ENCODE results near the gene FGR. TPM values are rescaled to one million over a fixed set of nuclear protein-coding genes. Genes with fewer than 3 reads are reported as not detected.
A peak's percentile ranks its signal among the peaks of the same experiment; 100 is the strongest.

The FGR gene
- total RNA-seq, 1 experiment from 2014 or later = not detected

DNA sequence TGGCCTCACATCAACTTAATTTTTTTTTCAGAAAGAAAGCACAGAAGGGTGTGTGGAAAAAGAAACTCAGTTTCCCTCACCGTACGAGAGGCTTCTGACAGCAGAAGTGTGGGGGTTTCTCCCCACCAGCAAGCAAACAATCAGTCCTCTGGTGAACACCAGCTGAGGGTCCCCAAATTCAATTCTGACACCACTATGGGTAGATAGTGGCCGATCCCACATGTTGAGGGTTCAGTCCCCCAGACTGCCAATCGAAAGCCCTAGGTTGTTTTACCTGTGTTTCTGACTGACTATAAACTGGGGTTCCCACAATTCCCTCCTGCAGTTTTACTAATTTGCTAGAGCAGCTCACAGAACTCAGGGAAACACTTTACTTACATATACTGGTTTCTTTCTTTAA is 34.9 kb upstream of the FGR start:
- no peaks in the 10 kb centered on the region for H3K27me3 ChIP-seq (ENCODE audit: insufficient read depth, low read length)
- no peaks in the 10 kb centered on the region for H3K9me2 ChIP-seq (ENCODE audit: insufficient read depth)
- no peak overlapping the region for H3K9ac ChIP-seq (ENCODE audit: low read length)
- H3K36me3 ChIP-seq (ENCODE audit: control insufficient read depth in 1 of 2, insufficient read depth in 2 of 2, low read length in 2 of 2) = no peaks in the 10 kb centered on the region
- no peak overlapping the region for H3K4me3 ChIP-seq (replicated peaks in 1 of 2; ENCODE audit: low read depth in 1 of 2, low read length in 2 of 2)
- H3K9me3 ChIP-seq (ENCODE audit: control insufficient read depth in 1 of 2, insufficient read depth in 1 of 2, low read depth in 1 of 2, low read length in 2 of 2) = no peaks in the 10 kb centered on the region
- RAD21 ChIA-PET (ENCODE audit: low non-redundant PET in 1 of 2, low total read pairs in 2 of 2, uncharacterized antibody in 2 of 2, unreplicated experiment in 2 of 2) = interaction anchor here in 1 of 2 experiments (0.6 kb wide), 1 partner anchor 188 kb away, joined by 3 read pairs; no protein-coding TSS in a partner anchor
- intact Hi-C loops (cut with micrococcal nuclease) = loop anchor here (5.0 kb wide), 1 partner anchor 162 kb away; the partner anchor contains the start of gene PPP1R8
- CTCF ChIA-PET = interaction anchor here (0.6 to 1.9 kb wide), 21 partner anchors 9 to 1207 kb away, joined by 3 to 11 read pairs (median 4); partner anchors contain the start of genes FAM76A, PPP1R8 and STX12
- peaks cover 28 to 57% of the 10 kb centered on the region in 2 experiments for H3K4me1 ChIP-seq (ENCODE audit: control insufficient read depth in 1 of 2, insufficient read depth in 2 of 2, low read length in 2 of 2)
- no peak overlapping the region for H3K27ac ChIP-seq (ENCODE audit: low read depth, low read length)
- ATAC-seq = no peak
- H4K20me1 ChIP-seq (ENCODE audit: insufficient read depth) = no peaks in the 10 kb centered on the region
- H2AFZ ChIP-seq (ENCODE audit: low read depth, low read length, poor library complexity, severe bottlenecking) = peak overlapping the region; percentile 66
- BruUV-seq (replicated peaks) = no TSS peak
- H3K4me2 ChIP-seq (ENCODE audit: low read length) = peak overlapping the region; percentile 81; the same call in 1 of the 2 replicates
- H3K79me2 ChIP-seq (ENCODE audit: insufficient read depth, low read length) = no peaks in the 10 kb centered on the region
- TF ChIP-seq RAD21 (IDR thresholded peaks at IDR 0.05; ENCODE audit: low read depth) = no peak
- TF ChIP-seq CBX3 (IDR thresholded peaks at IDR 0.05; ENCODE audit: low read depth) = no peak
- TF ChIP-seq, protein P1, sequence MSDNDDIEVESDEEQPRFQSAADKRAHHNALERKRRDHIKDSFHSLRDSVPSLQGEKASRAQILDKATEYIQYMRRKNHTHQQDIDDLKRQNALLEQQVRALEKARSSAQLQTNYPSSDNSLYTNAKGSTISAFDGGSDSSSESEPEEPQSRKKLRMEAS (IDR thresholded peaks at IDR 0.05) = no peak
- TF ChIP-seq SP1 (IDR thresholded peaks at IDR 0.05; ENCODE audit: low read depth) = no peak
- POLR2A ChIA-PET = interaction anchor here (1.2 kb wide), 1 partner anchor 61 kb away, joined by 3 read pairs; no protein-coding TSS in a partner anchor
- no peak for DNase-seq (ENCODE audit: low read depth, low spot score)

DNA sequence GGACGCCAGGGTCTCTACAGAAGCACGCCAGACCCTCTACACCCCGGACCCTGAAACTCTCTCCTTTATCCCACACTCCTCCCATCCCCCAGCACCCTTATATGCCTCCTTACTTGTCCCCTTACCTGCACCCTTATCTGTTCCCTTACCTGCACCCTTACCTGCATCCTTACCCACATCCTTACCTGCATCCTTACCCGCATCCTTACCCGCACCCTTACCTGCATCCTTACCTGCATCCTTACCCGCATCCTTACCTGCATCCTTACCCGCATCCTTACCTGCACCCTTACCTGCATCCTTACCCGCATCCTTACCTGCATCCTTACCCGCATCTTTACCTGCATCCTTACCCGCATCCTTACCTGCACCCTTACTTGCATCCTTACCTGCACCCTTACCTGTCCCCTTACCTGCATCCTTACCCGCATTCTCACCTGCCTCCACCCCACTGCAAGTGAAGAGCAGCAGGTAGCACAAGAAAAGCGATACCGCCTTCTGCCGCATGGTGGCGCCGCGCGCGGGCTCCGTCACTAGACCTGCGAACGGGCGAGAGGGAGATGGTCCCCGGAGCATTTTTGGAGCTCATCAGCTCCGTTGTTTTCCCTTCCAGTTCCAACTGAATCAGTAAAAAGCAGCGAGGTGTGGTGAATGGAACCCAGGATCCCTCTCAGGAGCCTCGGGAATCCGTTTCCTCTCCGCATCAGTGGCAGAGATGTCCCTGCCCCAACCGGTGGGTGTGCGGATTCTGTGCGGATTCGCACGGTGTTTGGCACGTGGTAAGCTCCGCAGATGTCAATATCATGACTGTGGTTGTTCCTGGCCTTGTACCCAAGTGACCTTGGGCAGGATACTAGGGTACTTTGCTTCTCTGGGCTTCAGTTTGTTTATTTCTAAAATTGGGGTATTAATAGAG is 34.1 kb upstream of the FGR start:
- POLR2A ChIA-PET = interaction anchor here (1.2 kb wide), 1 partner anchor 60 kb away, joined by 3 read pairs; no protein-coding TSS in a partner anchor
- Histone ChIP-seq H2AFZ (ENCODE audit: low read depth, low read length, poor library complexity, severe bottlenecking) (peak overlapping the region; percentile 66), H3K4me1 (ENCODE audit: control insufficient read depth in 1 of 2, insufficient read depth in 2 of 2, low read length in 2 of 2) (peaks cover 28 to 62% of the 10 kb centered on the region in 2 experiments), H3K36me3 (ENCODE audit: control insufficient read depth in 1 of 2, insufficient read depth in 2 of 2, low read length in 2 of 2) (no peaks in the 10 kb centered on the region), H4K20me1 (ENCODE audit: insufficient read depth) (no peaks in the 10 kb centered on the region), H3K27ac (ENCODE audit: low read depth, low read length) (no peak overlapping the region), H3K9ac (ENCODE audit: low read length) (no peak overlapping the region), H3K9me3 (ENCODE audit: control insufficient read depth in 1 of 2, insufficient read depth in 1 of 2, low read depth in 1 of 2, low read length in 2 of 2) (no peaks in the 10 kb centered on the region), H3K27me3 (ENCODE audit: insufficient read depth, low read length) (no peaks in the 10 kb centered on the region), H3K9me2 (ENCODE audit: insufficient read depth) (no peaks in the 10 kb centered on the region), H3K4me3 (replicated peaks in 1 of 2; ENCODE audit: low read depth in 1 of 2, low read length in 2 of 2) (peak overlapping the region; percentile 31 to 45), H3K4me2 (ENCODE audit: low read length) (peak overlapping the region; percentile 81), H3K79me2 (ENCODE audit: insufficient read depth, low read length) (no peaks in the 10 kb centered on the region)
- intact Hi-C loops (cut with micrococcal nuclease) = no loop called here
- peak; percentile 81 for TF ChIP-seq RAD21 (IDR thresholded peaks at IDR 0.05; ENCODE audit: low read depth)
- TF ChIP-seq, protein P1 (IDR thresholded peaks at IDR 0.05) = no peak
- TF ChIP-seq, protein P2, sequence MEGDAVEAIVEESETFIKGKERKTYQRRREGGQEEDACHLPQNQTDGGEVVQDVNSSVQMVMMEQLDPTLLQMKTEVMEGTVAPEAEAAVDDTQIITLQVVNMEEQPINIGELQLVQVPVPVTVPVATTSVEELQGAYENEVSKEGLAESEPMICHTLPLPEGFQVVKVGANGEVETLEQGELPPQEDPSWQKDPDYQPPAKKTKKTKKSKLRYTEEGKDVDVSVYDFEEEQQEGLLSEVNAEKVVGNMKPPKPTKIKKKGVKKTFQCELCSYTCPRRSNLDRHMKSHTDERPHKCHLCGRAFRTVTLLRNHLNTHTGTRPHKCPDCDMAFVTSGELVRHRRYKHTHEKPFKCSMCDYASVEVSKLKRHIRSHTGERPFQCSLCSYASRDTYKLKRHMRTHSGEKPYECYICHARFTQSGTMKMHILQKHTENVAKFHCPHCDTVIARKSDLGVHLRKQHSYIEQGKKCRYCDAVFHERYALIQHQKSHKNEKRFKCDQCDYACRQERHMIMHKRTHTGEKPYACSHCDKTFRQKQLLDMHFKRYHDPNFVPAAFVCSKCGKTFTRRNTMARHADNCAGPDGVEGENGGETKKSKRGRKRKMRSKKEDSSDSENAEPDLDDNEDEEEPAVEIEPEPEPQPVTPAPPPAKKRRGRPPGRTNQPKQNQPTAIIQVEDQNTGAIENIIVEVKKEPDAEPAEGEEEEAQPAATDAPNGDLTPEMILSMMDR (IDR thresholded peaks at IDR 0.05 in 2 of 3, conservative IDR thresholded peaks at IDR 0.05 in 1 of 3; ENCODE audit: borderline replicate concordance in 1 of 3, insufficient read depth in 1 of 3, low read depth in 2 of 3, low read length in 2 of 3) = peak; percentile 57 to 81 (median 70)
- ATAC-seq (peak; percentile 42), DNase-seq (ENCODE audit: low read depth, low spot score) (no peak)
- CTCF ChIA-PET = interaction anchor here (0.6 to 1.9 kb wide), 22 partner anchors 8 to 1208 kb away, joined by 3 to 11 read pairs (median 4); partner anchors contain the start of genes FAM76A, PPP1R8 and STX12
- RAD21 ChIA-PET (ENCODE audit: low non-redundant PET in 1 of 2, low total read pairs in 2 of 2, uncharacterized antibody in 2 of 2, unreplicated experiment in 2 of 2) = interaction anchor here in 1 of 2 experiments (0.6 kb wide), 1 partner anchor 188 kb away, joined by 3 read pairs; no protein-coding TSS in a partner anchor
- BruUV-seq (replicated peaks) = no TSS peak
